ENCODE measurements around the gene EXD2.

EXD2 gene

DNA sequence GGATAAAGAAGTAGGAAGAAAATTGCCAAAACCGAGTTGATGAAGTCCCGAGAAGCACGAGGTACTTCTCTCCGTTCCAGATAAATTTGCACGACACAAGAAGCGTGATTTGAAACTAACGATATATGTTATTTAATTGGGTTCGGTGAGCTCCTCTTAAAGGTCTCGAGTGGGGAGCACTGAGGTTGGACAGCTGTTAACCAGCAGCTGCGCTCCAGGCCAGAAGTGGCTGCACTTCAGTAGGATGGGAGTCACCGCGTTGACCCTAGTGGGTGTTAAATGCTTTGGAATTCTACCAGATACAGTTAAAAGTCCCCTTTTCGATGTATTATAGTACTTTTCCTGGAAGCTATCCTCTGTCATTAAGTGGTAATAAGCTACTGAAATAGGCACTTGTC is 37.4 kb upstream of the EXD2 start:
- Histone ChIP-seq H3K27ac (replicated peaks) (no peak overlapping the region), H3K27me3 (ENCODE audit: insufficient read depth, poor library complexity, severe bottlenecking) (no peaks in the 10 kb centered on the region), H3K4me3 (replicated peaks; ENCODE audit: insufficient read depth, low read length) (peak overlapping the region; percentile 67; the same call in 1 of the 2 replicates)
- TF ChIP-seq, protein P1, sequence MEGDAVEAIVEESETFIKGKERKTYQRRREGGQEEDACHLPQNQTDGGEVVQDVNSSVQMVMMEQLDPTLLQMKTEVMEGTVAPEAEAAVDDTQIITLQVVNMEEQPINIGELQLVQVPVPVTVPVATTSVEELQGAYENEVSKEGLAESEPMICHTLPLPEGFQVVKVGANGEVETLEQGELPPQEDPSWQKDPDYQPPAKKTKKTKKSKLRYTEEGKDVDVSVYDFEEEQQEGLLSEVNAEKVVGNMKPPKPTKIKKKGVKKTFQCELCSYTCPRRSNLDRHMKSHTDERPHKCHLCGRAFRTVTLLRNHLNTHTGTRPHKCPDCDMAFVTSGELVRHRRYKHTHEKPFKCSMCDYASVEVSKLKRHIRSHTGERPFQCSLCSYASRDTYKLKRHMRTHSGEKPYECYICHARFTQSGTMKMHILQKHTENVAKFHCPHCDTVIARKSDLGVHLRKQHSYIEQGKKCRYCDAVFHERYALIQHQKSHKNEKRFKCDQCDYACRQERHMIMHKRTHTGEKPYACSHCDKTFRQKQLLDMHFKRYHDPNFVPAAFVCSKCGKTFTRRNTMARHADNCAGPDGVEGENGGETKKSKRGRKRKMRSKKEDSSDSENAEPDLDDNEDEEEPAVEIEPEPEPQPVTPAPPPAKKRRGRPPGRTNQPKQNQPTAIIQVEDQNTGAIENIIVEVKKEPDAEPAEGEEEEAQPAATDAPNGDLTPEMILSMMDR (IDR thresholded peaks at IDR 0.05; ENCODE audit: insufficient read depth, low read length) = no peak
- no peak for TF ChIP-seq SPI1 (IDR thresholded peaks at IDR 0.05; ENCODE audit: borderline replicate concordance, low read depth)
- TF ChIP-seq GABPA (IDR thresholded peaks at IDR 0.05; ENCODE audit: low read depth) = no peak
- TF ChIP-seq, protein P2, sequence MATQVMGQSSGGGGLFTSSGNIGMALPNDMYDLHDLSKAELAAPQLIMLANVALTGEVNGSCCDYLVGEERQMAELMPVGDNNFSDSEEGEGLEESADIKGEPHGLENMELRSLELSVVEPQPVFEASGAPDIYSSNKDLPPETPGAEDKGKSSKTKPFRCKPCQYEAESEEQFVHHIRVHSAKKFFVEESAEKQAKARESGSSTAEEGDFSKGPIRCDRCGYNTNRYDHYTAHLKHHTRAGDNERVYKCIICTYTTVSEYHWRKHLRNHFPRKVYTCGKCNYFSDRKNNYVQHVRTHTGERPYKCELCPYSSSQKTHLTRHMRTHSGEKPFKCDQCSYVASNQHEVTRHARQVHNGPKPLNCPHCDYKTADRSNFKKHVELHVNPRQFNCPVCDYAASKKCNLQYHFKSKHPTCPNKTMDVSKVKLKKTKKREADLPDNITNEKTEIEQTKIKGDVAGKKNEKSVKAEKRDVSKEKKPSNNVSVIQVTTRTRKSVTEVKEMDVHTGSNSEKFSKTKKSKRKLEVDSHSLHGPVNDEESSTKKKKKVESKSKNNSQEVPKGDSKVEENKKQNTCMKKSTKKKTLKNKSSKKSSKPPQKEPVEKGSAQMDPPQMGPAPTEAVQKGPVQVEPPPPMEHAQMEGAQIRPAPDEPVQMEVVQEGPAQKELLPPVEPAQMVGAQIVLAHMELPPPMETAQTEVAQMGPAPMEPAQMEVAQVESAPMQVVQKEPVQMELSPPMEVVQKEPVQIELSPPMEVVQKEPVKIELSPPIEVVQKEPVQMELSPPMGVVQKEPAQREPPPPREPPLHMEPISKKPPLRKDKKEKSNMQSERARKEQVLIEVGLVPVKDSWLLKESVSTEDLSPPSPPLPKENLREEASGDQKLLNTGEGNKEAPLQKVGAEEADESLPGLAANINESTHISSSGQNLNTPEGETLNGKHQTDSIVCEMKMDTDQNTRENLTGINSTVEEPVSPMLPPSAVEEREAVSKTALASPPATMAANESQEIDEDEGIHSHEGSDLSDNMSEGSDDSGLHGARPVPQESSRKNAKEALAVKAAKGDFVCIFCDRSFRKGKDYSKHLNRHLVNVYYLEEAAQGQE (IDR thresholded peaks at IDR 0.05; ENCODE audit: insufficient replicate concordance, low read depth) = no peak
- TF ChIP-seq POLR2AphosphoS5 (IDR thresholded peaks at IDR 0.05; ENCODE audit: low read depth) = no peak
- DNase-seq (ENCODE audit: low read depth in 1 of 2, low spot score in 1 of 2) = no peak

DNA sequence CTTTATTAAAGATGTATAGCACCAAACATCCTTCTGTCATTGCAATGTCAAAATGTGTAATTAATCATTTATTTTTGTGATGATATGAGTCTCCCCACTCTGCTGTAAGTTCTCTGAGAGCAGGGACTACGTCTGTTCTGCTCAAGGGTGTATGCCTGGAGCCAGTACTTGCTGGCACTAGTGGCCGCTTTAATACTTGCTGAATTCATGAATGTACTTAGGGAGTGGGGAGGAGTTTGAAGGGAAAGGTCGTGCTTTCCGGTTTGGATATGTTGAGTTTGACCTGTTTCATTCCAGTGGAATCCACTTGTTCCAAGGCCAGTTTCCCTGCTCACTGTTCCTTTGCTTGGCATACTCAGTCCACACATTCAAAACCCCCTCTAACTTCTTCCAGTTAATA is 36.5 kb upstream of the EXD2 start:
- H3K27ac ChIP-seq (replicated peaks) = no peak overlapping the region
- H3K4me3 ChIP-seq (replicated peaks; ENCODE audit: insufficient read depth, low read length) = no peak overlapping the region
- no peaks in the 10 kb centered on the region for H3K27me3 ChIP-seq (ENCODE audit: insufficient read depth, poor library complexity, severe bottlenecking)
- no peak for DNase-seq (ENCODE audit: low read depth in 1 of 2, low spot score in 1 of 2)
- TF ChIP-seq, protein P2 (IDR thresholded peaks at IDR 0.05; ENCODE audit: insufficient replicate concordance, low read depth) = no peak
- TF ChIP-seq POLR2AphosphoS5 (IDR thresholded peaks at IDR 0.05; ENCODE audit: low read depth) (no peak), SPI1 (IDR thresholded peaks at IDR 0.05; ENCODE audit: borderline replicate concordance, low read depth) (no peak), GABPA (IDR thresholded peaks at IDR 0.05; ENCODE audit: low read depth) (no peak)
- TF ChIP-seq, protein P1 (IDR thresholded peaks at IDR 0.05; ENCODE audit: insufficient read depth, low read length) = no peak

DNA sequence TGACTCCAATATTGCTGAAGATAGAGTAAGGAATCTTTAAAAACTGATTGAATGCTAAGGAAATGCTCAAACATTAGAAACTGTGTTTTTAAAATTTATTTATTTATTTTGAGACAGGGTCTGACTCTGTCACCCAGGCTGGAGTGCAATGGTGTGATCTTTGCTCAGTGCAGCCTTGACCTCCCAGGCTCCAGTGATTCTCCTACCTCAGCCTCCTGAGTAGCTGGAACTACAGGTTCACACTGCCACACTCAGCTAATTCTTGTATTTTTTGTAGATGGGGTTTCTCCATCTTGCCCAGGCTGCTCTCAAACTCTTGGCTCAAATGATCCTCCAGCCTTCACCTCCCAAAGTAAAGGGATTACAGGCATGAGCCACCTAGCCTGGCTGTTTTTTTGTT is 35.1 kb upstream of the EXD2 start:
- Histone ChIP-seq H3K27ac (replicated peaks) (no peak overlapping the region), H3K27me3 (ENCODE audit: insufficient read depth, poor library complexity, severe bottlenecking) (no peaks in the 10 kb centered on the region), H3K4me3 (replicated peaks; ENCODE audit: insufficient read depth, low read length) (no peak overlapping the region)
- TF ChIP-seq GABPA (IDR thresholded peaks at IDR 0.05; ENCODE audit: low read depth) (no peak), POLR2AphosphoS5 (IDR thresholded peaks at IDR 0.05; ENCODE audit: low read depth) (no peak), SPI1 (IDR thresholded peaks at IDR 0.05; ENCODE audit: borderline replicate concordance, low read depth) (no peak)
- TF ChIP-seq, protein P2 (IDR thresholded peaks at IDR 0.05; ENCODE audit: insufficient replicate concordance, low read depth) = no peak
- TF ChIP-seq, protein P1 (IDR thresholded peaks at IDR 0.05; ENCODE audit: insufficient read depth, low read length) = no peak
- DNase-seq (ENCODE audit: low read depth in 1 of 2, low spot score in 1 of 2) = no peak
